Measurements from ENCODE around the gene MYADML2.

GRCh38 chr17:81991684-81992305, 44.8 kb upstream of the MYADML2 start:
- TF ChIP-seq CTCF (conservative IDR thresholded peaks at IDR 0.05; ENCODE audit: low read length) (no peak), EZH2phosphoT487 (IDR thresholded peaks at IDR 0.05; ENCODE audit: borderline replicate concordance, low read depth, low read length) (no peak)
